ENCODE data around the gene B3GALT5. TPM values are rescaled to one million over a fixed set of nuclear protein-coding genes. Genes with fewer than 3 reads are reported as not detected.

Gene B3GALT5
- total RNA-seq, 1 donor from 2014 or later = 7.3 TPM

GRCh38 chr21:39628385-39628784 lies 15.6 kb downstream of the B3GALT5 start:
- no peak overlapping the region for H3K27ac Mint-ChIP-seq (ENCODE audit: unreplicated experiment)
- peaks cover 2% of the 10 kb centered on the region for H3K27me3 Mint-ChIP-seq (ENCODE audit: unreplicated experiment)
- peaks cover 13% of the 10 kb centered on the region for H3K36me3 Mint-ChIP-seq (ENCODE audit: low read depth, unreplicated experiment)
- peaks cover 9% of the 10 kb centered on the region for H3K4me1 Mint-ChIP-seq (ENCODE audit: unreplicated experiment)
- no peak overlapping the region for H3K4me3 Mint-ChIP-seq (ENCODE audit: unreplicated experiment)
- no peak for TF ChIP-seq CTCF (IDR thresholded peaks at IDR 0.05; ENCODE audit: unreplicated experiment)
- no peaks in the 10 kb centered on the region for H3K9me3 Mint-ChIP-seq (ENCODE audit: unreplicated experiment)
- DNase-seq (ENCODE audit: low spot score) = no peak

- no peak for TF ChIP-seq CTCF (IDR thresholded peaks at IDR 0.05; ENCODE audit: unreplicated experiment)
- H3K4me1 Mint-ChIP-seq (ENCODE audit: unreplicated experiment) = peaks cover 11% of the 10 kb centered on the region
- H3K36me3 Mint-ChIP-seq (ENCODE audit: low read depth, unreplicated experiment) = peaks cover 13% of the 10 kb centered on the region
- H3K27me3 Mint-ChIP-seq (ENCODE audit: unreplicated experiment) = peaks cover 2% of the 10 kb centered on the region
- no peak overlapping the region for H3K27ac Mint-ChIP-seq (ENCODE audit: unreplicated experiment)
- no peak overlapping the region for H3K4me3 Mint-ChIP-seq (ENCODE audit: unreplicated experiment)
- DNase-seq (ENCODE audit: low spot score) = no peak
- H3K9me3 Mint-ChIP-seq (ENCODE audit: unreplicated experiment) = no peaks in the 10 kb centered on the region
These were observed 17.5 kb downstream of the B3GALT5 start for GRCh38 chr21:39630191-39630591.

- peaks cover 14% of the 10 kb centered on the region for H3K4me1 Mint-ChIP-seq (ENCODE audit: unreplicated experiment)
- no peak overlapping the region for H3K27ac Mint-ChIP-seq (ENCODE audit: unreplicated experiment)
- H3K4me3 Mint-ChIP-seq (ENCODE audit: unreplicated experiment) = no peak overlapping the region
- no peak for TF ChIP-seq CTCF (IDR thresholded peaks at IDR 0.05; ENCODE audit: unreplicated experiment)
- H3K36me3 Mint-ChIP-seq (ENCODE audit: low read depth, unreplicated experiment) = peaks cover 9% of the 10 kb centered on the region
- H3K9me3 Mint-ChIP-seq (ENCODE audit: unreplicated experiment) = no peaks in the 10 kb centered on the region
- H3K27me3 Mint-ChIP-seq (ENCODE audit: unreplicated experiment) = peaks cover 2% of the 10 kb centered on the region
- DNase-seq (ENCODE audit: low spot score) = no peak
These were observed 18.1 kb downstream of the B3GALT5 start for GRCh38 chr21:39630827-39631226.

DNA sequence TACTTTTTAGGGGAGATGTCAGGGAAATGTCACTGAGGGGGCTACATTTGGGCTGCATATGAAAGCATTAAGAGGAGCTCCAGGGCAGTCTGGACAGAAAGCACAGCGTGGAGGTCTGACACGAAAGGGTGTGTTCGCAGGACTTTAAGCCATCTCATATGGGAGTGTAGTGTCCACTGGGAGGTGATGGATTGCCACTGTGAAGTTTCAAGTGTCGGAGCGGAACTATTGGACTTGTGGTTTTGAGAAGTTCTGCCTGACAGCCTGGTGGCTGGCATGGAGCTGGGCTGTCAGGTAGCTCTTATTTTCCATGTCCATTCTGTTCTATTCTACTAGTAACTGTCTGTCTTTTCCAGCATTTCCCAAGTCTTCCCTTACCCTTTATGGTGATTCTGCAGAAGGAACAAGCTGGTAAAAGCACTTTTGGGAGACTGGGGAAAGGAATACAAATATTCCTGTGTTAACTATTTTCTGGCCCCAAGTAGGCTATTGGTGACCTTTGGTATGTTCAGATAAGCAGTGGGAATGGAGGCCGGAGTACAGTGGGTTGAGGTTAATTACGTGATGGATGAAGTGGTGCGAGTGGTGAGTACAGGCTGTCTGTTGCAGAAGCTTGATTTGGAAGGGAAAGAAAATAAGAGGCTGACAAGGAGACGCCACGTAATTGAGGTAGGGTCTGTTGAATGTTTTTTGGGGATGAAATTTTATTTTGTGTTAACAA lies 19.3 kb downstream of the B3GALT5 start:
- DNase-seq (ENCODE audit: low spot score) = no peak
- Mint-ChIP-seq H3K36me3 (ENCODE audit: low read depth, unreplicated experiment) (peaks cover 11% of the 10 kb centered on the region), H3K4me3 (ENCODE audit: unreplicated experiment) (no peak overlapping the region), H3K27ac (ENCODE audit: unreplicated experiment) (no peak overlapping the region), H3K9me3 (ENCODE audit: unreplicated experiment) (no peaks in the 10 kb centered on the region), H3K4me1 (ENCODE audit: unreplicated experiment) (peaks cover 20% of the 10 kb centered on the region), H3K27me3 (ENCODE audit: unreplicated experiment) (peaks cover 5% of the 10 kb centered on the region)
- TF ChIP-seq CTCF (IDR thresholded peaks at IDR 0.05; ENCODE audit: unreplicated experiment) = no peak

DNA sequence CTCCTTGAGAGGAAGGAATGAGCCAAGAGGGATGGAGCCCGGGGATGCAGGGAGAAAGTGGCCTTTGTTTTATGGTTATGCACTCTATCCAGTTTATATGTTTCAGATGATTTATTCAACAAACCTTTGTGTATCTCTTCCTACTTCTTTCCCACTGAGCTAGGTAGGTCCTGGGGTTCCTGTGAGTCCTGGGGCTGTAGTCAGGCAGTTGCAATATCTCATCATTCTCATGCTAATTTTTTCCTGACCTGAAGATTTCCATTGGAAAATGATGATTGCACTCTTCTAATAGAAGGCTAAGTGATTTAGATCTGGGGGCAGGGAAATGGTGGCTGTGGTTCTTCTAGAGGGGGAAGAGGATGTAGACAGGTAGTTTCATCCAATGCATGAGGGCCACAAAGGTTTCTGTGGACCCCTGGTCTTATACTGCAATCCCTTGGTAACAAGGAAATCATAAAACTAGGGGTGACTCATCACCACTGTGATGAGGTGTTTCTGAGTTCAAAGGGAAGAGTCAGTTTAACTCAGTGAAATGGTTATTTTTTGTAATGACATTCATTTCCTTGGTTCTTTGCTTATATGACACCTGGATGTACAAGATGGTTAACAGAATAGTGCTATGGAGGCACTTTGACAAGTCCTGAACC lies 20.2 kb downstream of the B3GALT5 start:
- H3K27ac Mint-ChIP-seq (ENCODE audit: unreplicated experiment) = no peak overlapping the region

More for the DNA sequence above, 20.2 kb downstream of the B3GALT5 start:
- H3K27me3 Mint-ChIP-seq (ENCODE audit: unreplicated experiment) = peaks cover 7% of the 10 kb centered on the region
- no peak for TF ChIP-seq CTCF (IDR thresholded peaks at IDR 0.05; ENCODE audit: unreplicated experiment)
- peaks cover 23% of the 10 kb centered on the region for H3K4me1 Mint-ChIP-seq (ENCODE audit: unreplicated experiment)
- no peak overlapping the region for H3K4me3 Mint-ChIP-seq (ENCODE audit: unreplicated experiment)
- peaks cover 15% of the 10 kb centered on the region for H3K36me3 Mint-ChIP-seq (ENCODE audit: low read depth, unreplicated experiment)
- H3K9me3 Mint-ChIP-seq (ENCODE audit: unreplicated experiment) = no peaks in the 10 kb centered on the region
- DNase-seq (ENCODE audit: low spot score) = no peak

Data from endothelial cell (in vitro differentiated cells).